H9 (cell line): ENCODE results near the gene EIF4E3. TPM values are rescaled to one million over a fixed set of nuclear protein-coding genes. Genes with fewer than 3 reads are reported as not detected.
A peak's percentile ranks its signal among the peaks of the same experiment; 100 is the strongest.

Experiments used
- DNase-seq: peaks from one replicate; pipeline ENCODE4 v3.0.0-alpha.2; 2017
- H2AFZ ChIP-seq: one replicate; pipeline ENCODE4 v1.6.1; 2013; ENCODE audit warnings: mild to moderate bottlenecking, low read length, control low read depth, moderate library complexity
- H2AK5ac ChIP-seq: 2 replicates; pipeline ENCODE4 v1.6.1; 2013; ENCODE audit warnings: low read length, control low read depth, mixed read lengths; ENCODE audit not compliant: insufficient read length
- H2BK120ac ChIP-seq: one replicate; pipeline ENCODE4 v1.6.1; 2013; ENCODE audit warnings: low read depth, mild to moderate bottlenecking, low read length, control low read depth, inconsistent platforms; ENCODE audit not compliant: poor library complexity, severe bottlenecking
- H2BK12ac ChIP-seq: 2 replicates; pipeline ENCODE4 v1.6.1; 2013; ENCODE audit warnings: low read length, control low read depth, mixed read lengths, low read depth; ENCODE audit not compliant: insufficient read length
- H2BK15ac ChIP-seq: 2 replicates; pipeline ENCODE4 v1.6.1; 2013; ENCODE audit warnings: low read depth, low read length, control low read depth
- H2BK20ac ChIP-seq: one replicate; pipeline ENCODE4 v1.6.1; 2013; ENCODE audit warnings: low read depth, mild to moderate bottlenecking, low read length, control low read depth, inconsistent platforms; ENCODE audit not compliant: poor library complexity, severe bottlenecking
- H2BK5ac ChIP-seq: 2 replicates; pipeline ENCODE4 v1.6.1; 2013; ENCODE audit warnings: low read length, control low read depth, mixed read lengths; ENCODE audit not compliant: insufficient read length
- H3K14ac ChIP-seq: 2 replicates; pipeline ENCODE4 v1.6.1; 2013; ENCODE audit warnings: low read length, control low read depth; ENCODE audit not compliant: insufficient read depth
- H3K18ac ChIP-seq: 2 replicates; pipeline ENCODE4 v1.6.1; 2013; ENCODE audit warnings: low read depth, mild to moderate bottlenecking, mixed read lengths, low read length, control low read depth; ENCODE audit not compliant: insufficient read length
- H3K23ac ChIP-seq: 2 replicates; pipeline ENCODE4 v1.6.1; 2013; ENCODE audit warnings: low read length, control low read depth, mixed read lengths, low read depth; ENCODE audit not compliant: insufficient read length
- H3K23me2 ChIP-seq: 2 replicates; pipeline ENCODE4 v1.6.1; 2013; ENCODE audit warnings: low read depth, mild to moderate bottlenecking, mixed read lengths, low read length, control low read depth; ENCODE audit not compliant: insufficient read length, poor library complexity, severe bottlenecking
- H3K27ac ChIP-seq: 2 replicates; pipeline ENCODE4 v1.5.1; 2013; ENCODE audit warnings: low read length, control low read depth, mixed read lengths, low read depth; ENCODE audit not compliant: insufficient read length
- H3K27me3 ChIP-seq: 2 replicates; pipeline ENCODE4 v1.6.1; 2013; ENCODE audit warnings: low read length, control low read depth, inconsistent platforms; ENCODE audit not compliant: insufficient read depth
- H3K4ac ChIP-seq: 2 replicates; pipeline ENCODE4 v1.6.1; 2013; ENCODE audit warnings: low read depth, mild to moderate bottlenecking, control low read depth, inconsistent platforms, low read length, moderate library complexity
- H3K4me1 ChIP-seq: 2 replicates; pipeline ENCODE4 v1.6.1; 2013; ENCODE audit warnings: low read length, control low read depth, inconsistent platforms; ENCODE audit not compliant: insufficient read depth
- H3K4me2 ChIP-seq: 2 replicates; pipeline ENCODE4 v1.6.1; 2013; ENCODE audit warnings: low read length, control low read depth, mixed read lengths; ENCODE audit not compliant: insufficient read length, insufficient read depth
- H3K56ac ChIP-seq: 2 replicates; pipeline ENCODE4 v1.6.1; 2013; ENCODE audit warnings: low read depth, mild to moderate bottlenecking, mixed read lengths, low read length, control low read depth; ENCODE audit not compliant: insufficient read length
- H3K79me1 ChIP-seq: 2 replicates; pipeline ENCODE4 v1.6.1; 2013; ENCODE audit warnings: low read depth, mild to moderate bottlenecking, moderate library complexity, low read length, control low read depth, inconsistent platforms; ENCODE audit not compliant: insufficient read depth, poor library complexity, severe bottlenecking
- H3K79me2 ChIP-seq: 2 replicates; pipeline ENCODE4 v1.6.1; 2013; ENCODE audit warnings: low read length, control low read depth, inconsistent platforms; ENCODE audit not compliant: insufficient read depth
- H3K9ac ChIP-seq: 2 replicates; pipeline ENCODE4 v1.6.1; 2013; ENCODE audit warnings: low read length, control low read depth, mixed read lengths; ENCODE audit not compliant: insufficient read length; ENCODE audit errors: extremely low read depth
- H3K9me3 ChIP-seq: one replicate; pipeline ENCODE4 v1.6.1; 2013; ENCODE audit warnings: low read depth, low read length, inconsistent platforms; ENCODE audit not compliant: control insufficient read depth
- H3T11ph ChIP-seq: one replicate; pipeline ENCODE4 v1.6.1; 2013; ENCODE audit warnings: mild to moderate bottlenecking, low read length, control low read depth, inconsistent platforms
- H4K20me1 ChIP-seq: one replicate; pipeline ENCODE4 v1.6.1; 2013; ENCODE audit not compliant: control insufficient read depth, insufficient read length, insufficient read depth
- H4K5ac ChIP-seq: 2 replicates; pipeline ENCODE4 v1.6.1; 2013; ENCODE audit warnings: low read depth, mild to moderate bottlenecking, mixed read lengths, low read length, control low read depth; ENCODE audit not compliant: insufficient read length
- H4K8ac ChIP-seq: replicated peaks from 2 replicates; pipeline ENCODE4 v1.6.1; 2013; ENCODE audit warnings: low read length, control low read depth, mixed read lengths, low read depth; ENCODE audit not compliant: insufficient read length
- H4K91ac ChIP-seq: 2 replicates; pipeline ENCODE4 v1.6.1; 2013; ENCODE audit warnings: low read depth, mild to moderate bottlenecking, moderate library complexity, mixed read lengths, low read length, control low read depth; ENCODE audit not compliant: insufficient read length
- H3K27ac Mint-ChIP-seq, 3 experiments: 2 replicates in 2 of 3; 3 replicates in 1 of 3; pipeline ENCODE4 v1.8.0; 2020 to 2021; ENCODE audit warnings: mixed read lengths in 3 of 3, mild to moderate bottlenecking in 1 of 3, moderate library complexity in 1 of 3
- H3K27me3 Mint-ChIP-seq: 2 replicates; pipeline ENCODE4 v1.8.0; 2021; ENCODE audit warnings: low read depth, mild to moderate bottlenecking, moderate library complexity, mixed read lengths
- H3K36me3 Mint-ChIP-seq, 3 experiments: 2 replicates in 2 of 3; 3 replicates in 1 of 3; pipeline ENCODE4 v1.8.0; 2020 to 2021; ENCODE audit warnings: low read depth in 3 of 3, mixed read lengths in 3 of 3; ENCODE audit not compliant: insufficient read depth in 1 of 3
- H3K4me1 Mint-ChIP-seq, 2 experiments: 2 replicates each; pipeline ENCODE4 v1.8.0; 2020; ENCODE audit warnings: mixed read lengths in 2 of 2
- H3K4me3 Mint-ChIP-seq, 2 experiments: 2 replicates in 1 of 2; 3 replicates in 1 of 2; pipeline ENCODE4 v1.8.0; 2020 to 2021; ENCODE audit warnings: mild to moderate bottlenecking in 2 of 2, mixed read lengths in 2 of 2, moderate library complexity in 1 of 2
- H3K9me3 Mint-ChIP-seq, 2 experiments: 2 replicates in 1 of 2; 3 replicates in 1 of 2; pipeline ENCODE4 v1.8.0; 2020; ENCODE audit warnings: mild to moderate bottlenecking in 2 of 2, mixed read lengths in 2 of 2, moderate library complexity in 1 of 2
- CTCF ChIP-seq: fragments of 200-600 bp; sonication (generic); conservative IDR thresholded peaks from 3 replicates; pipeline ENCODE4 v1.8.0; 2021; ENCODE audit warnings: antibody characterized with exemption, mild to moderate bottlenecking
- WGBS: extraction: QIAGEN DNeasy Blood & Tissue Kit; methylation state at CpG from one replicate; pipeline ENCODE4 v1.1.7; 2013; ENCODE audit warnings: missing lambda C conversion rate, low lambda C conversion rate, mixed read lengths; ENCODE audit not compliant: insufficient read length; ENCODE audit errors: extremely low coverage; 5-methylcytosine and 5-hydroxymethylcytosine counted together
- total RNA-seq: library from RNA; stranded (reverse); gene quantifications from 2 replicates; pipeline ENCODE4 v1.2.1, GENCODE V29; 2021

The EIF4E3 gene
- total RNA-seq, 1 experiment from 2014 or later = 12.9 TPM

GRCh38 chr3:71693641-71694040 lies 31.6 kb downstream of the EIF4E3 start:
- H3K79me2 ChIP-seq = no peaks in the 10 kb centered on the region

More at GRCh38 chr3:71693641-71694040, 31.6 kb downstream of the EIF4E3 start:
- no peaks in the 10 kb centered on the region for H3K9me3 ChIP-seq
- no peak overlapping the region for H4K91ac ChIP-seq
- H4K20me1 ChIP-seq = no peaks in the 10 kb centered on the region
- no peak overlapping the region for H2BK5ac ChIP-seq
- H3K4me3 Mint-ChIP-seq = no peak overlapping the region
- no peak overlapping the region for H3K4me2 ChIP-seq
- H4K5ac ChIP-seq = no peak overlapping the region
- peak overlapping the region in 1 of 3 experiments; percentile 66; a peak in 3 of 7 replicates for H3K27ac Mint-ChIP-seq
- H4K8ac ChIP-seq = no peak overlapping the region
- no peak overlapping the region for H3T11ph ChIP-seq
- H3K4me1 ChIP-seq = no peaks in the 10 kb centered on the region; the same call in 1 of the 2 replicates
- no peak overlapping the region for H3K4ac ChIP-seq
- no peak overlapping the region for H3K18ac ChIP-seq
- DNase-seq = no peak
- H3K27me3 Mint-ChIP-seq = no peaks in the 10 kb centered on the region
- H2BK120ac ChIP-seq = no peak overlapping the region
- no peak overlapping the region for H2BK20ac ChIP-seq
- no peak overlapping the region for H2BK12ac ChIP-seq
- no peak overlapping the region for H3K23ac ChIP-seq
- no peak overlapping the region for H2BK15ac ChIP-seq
- H2AK5ac ChIP-seq = no peak overlapping the region
- H3K4me1 Mint-ChIP-seq = peaks cover 27 to 31% of the 10 kb centered on the region in 2 experiments
- no CpG with 5 or more reads among the region's 8 CpGs for WGBS
- no peak overlapping the region for H3K9ac ChIP-seq
- no peaks in the 10 kb centered on the region for H3K27me3 ChIP-seq
- H3K9me3 Mint-ChIP-seq = no peaks in the 10 kb centered on the region
- no peaks in the 10 kb centered on the region for H3K79me1 ChIP-seq
- H3K23me2 ChIP-seq = no peaks in the 10 kb centered on the region
- no peak overlapping the region for H2AFZ ChIP-seq
- no peak overlapping the region for H3K14ac ChIP-seq
- no peak overlapping the region for H3K27ac ChIP-seq
- H3K36me3 Mint-ChIP-seq = peaks cover 0 to 8% (median 2%) of the 10 kb centered on the region in 3 experiments; a peak in 3 of 7 replicates
- no peak overlapping the region for H3K56ac ChIP-seq
- TF ChIP-seq CTCF = no peak
